ENCODE results near the gene APLN.

APLN gene

GRCh38 chrX:129688097-129688496 is 33.3 kb upstream of the APLN start:
- ChIA-PET POLR2A (no interaction called here), CTCF (interaction anchor here (0.7 kb wide), 2 partner anchors 9 to 50 kb away, joined by 3 to 4 read pairs; no protein-coding TSS in a partner anchor)
- Histone ChIP-seq H3K4me1 (ENCODE audit: control insufficient read depth, insufficient read depth, low read length) (no peaks in the 10 kb centered on the region), H3K36me3 (ENCODE audit: control insufficient read depth in 2 of 2, insufficient read depth in 1 of 2, low read length in 2 of 2) (no peaks in the 10 kb centered on the region), H3K4me3 (ENCODE audit: low read depth, low read length) (no peak overlapping the region), H3K9me3 (ENCODE audit: control insufficient read depth, insufficient read depth, low read depth, low read length) (no peaks in the 10 kb centered on the region), H3K27ac (ENCODE audit: extremely low read depth, low read depth, low read length) (no peak overlapping the region)
- TF ChIP-seq ZNF548 (tag by site-specific recombination; IDR thresholded peaks at IDR 0.05) = no peak
- no peak for TF ChIP-seq ZNF175 (tag by site-specific recombination; IDR thresholded peaks at IDR 0.05)
- no peak for TF ChIP-seq CTCF (tag by site-specific recombination; IDR thresholded peaks at IDR 0.05)
- TF ChIP-seq ZNF549 (tag by site-specific recombination; IDR thresholded peaks at IDR 0.05) = no peak
- TF ChIP-seq TCF7L2 (IDR thresholded peaks at IDR 0.05; ENCODE audit: borderline replicate concordance, low read depth, low read length) = no peak
- no peak for TF ChIP-seq ZNF837 (tag by site-specific recombination; IDR thresholded peaks at IDR 0.05)
- TF ChIP-seq ZNF133 (tag by site-specific recombination; IDR thresholded peaks at IDR 0.05) = no peak

DNA sequence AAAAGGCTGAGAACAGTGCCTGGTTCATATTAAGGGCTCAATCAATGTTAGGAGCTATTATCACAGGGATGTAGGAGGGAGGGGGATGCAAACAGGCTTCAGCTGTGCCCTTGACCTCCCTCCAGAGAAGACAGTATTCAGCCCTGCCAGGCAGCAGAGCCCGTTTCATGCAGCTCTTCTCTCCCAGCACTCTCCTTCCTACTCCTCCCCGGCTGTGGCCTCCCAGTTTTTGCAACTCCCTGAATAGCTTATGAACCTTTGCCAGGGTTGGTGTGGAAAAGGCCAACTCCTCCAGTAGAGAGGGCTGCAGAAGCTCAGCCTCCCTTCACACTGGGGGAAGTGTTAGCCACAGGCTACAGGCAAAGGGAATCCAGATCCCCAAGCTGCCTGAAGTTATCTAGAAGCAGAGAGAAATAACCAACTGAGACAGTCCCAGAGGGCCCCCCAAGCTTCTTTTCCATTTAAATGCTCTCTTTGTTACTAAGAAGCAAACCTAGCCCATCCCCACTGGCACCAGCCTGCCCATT is 31.7 kb upstream of the APLN start:
- POLR2A ChIA-PET = no interaction called here
- no peaks in the 10 kb centered on the region for H3K36me3 ChIP-seq (ENCODE audit: control insufficient read depth in 2 of 2, insufficient read depth in 1 of 2, low read length in 2 of 2)
- TF ChIP-seq ZNF658 (tag by site-specific recombination; IDR thresholded peaks at IDR 0.05) (no peak), ZNF416 (tag by site-specific recombination; IDR thresholded peaks at IDR 0.05) (no peak), ZNF654 (tag by site-specific recombination; IDR thresholded peaks at IDR 0.05; ENCODE audit: low read depth) (no peak), GLI4 (tag by site-specific recombination; IDR thresholded peaks at IDR 0.05) (no peak), ZNF114 (tag by site-specific recombination; IDR thresholded peaks at IDR 0.05) (no peak), ZNF529 (tag by site-specific recombination; IDR thresholded peaks at IDR 0.05; ENCODE audit: insufficient replicate concordance) (no peak), OVOL3 (tag by site-specific recombination; IDR thresholded peaks at IDR 0.05) (no peak), ZIC2 (tag by site-specific recombination; IDR thresholded peaks at IDR 0.05) (no peak), IKZF3 (tag by site-specific recombination; IDR thresholded peaks at IDR 0.05) (no peak), GLIS1 (tag by site-specific recombination; IDR thresholded peaks at IDR 0.05) (no peak), ZSCAN23 (tag by site-specific recombination; IDR thresholded peaks at IDR 0.05) (no peak), FEZF1 (tag by site-specific recombination; IDR thresholded peaks at IDR 0.05) (no peak), ZNF600 (tag by site-specific recombination; IDR thresholded peaks at IDR 0.05) (no peak), ZNF768 (tag by site-specific recombination; IDR thresholded peaks at IDR 0.05) (no peak)
- TF ChIP-seq, protein P1, sequence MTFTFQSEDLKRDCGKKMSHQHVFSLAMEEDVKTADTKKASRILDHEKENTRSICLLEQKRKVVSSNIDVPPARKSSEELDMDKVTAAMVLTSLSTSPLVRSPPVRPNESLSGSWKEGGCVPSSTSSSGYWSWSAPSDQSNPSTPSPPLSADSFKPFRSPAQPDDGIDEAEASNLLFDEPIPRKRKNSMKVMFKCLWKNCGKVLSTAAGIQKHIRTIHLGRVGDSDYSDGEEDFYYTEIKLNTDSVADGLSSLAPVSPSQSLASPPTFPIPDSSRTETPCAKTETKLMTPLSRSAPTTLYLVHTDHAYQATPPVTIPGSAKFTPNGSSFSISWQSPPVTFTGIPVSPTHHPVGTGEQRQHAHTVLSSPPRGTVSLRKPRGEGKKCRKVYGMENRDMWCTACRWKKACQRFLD (tag by site-specific recombination; IDR thresholded peaks at IDR 0.05) = no peak
- TF ChIP-seq, protein P2, sequence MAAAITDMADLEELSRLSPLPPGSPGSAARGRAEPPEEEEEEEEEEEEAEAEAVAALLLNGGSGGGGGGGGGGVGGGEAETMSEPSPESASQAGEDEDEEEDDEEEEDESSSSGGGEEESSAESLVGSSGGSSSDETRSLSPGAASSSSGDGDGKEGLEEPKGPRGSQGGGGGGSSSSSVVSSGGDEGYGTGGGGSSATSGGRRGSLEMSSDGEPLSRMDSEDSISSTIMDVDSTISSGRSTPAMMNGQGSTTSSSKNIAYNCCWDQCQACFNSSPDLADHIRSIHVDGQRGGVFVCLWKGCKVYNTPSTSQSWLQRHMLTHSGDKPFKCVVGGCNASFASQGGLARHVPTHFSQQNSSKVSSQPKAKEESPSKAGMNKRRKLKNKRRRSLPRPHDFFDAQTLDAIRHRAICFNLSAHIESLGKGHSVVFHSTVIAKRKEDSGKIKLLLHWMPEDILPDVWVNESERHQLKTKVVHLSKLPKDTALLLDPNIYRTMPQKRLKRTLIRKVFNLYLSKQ (tag by site-specific recombination; IDR thresholded peaks at IDR 0.05; ENCODE audit: borderline replicate concordance) = no peak
- H3K4me1 ChIP-seq (ENCODE audit: control insufficient read depth, insufficient read depth, low read length) = no peaks in the 10 kb centered on the region
- no peaks in the 10 kb centered on the region for H3K9me3 ChIP-seq (ENCODE audit: control insufficient read depth, insufficient read depth, low read depth, low read length)
- H3K4me3 ChIP-seq (ENCODE audit: low read depth, low read length) = no peak overlapping the region
- CTCF ChIA-PET = interaction anchor here (1.0 to 1.2 kb wide), 2 partner anchors 39 to 133 kb away, joined by 3 to 4 read pairs; no protein-coding TSS in a partner anchor
- H3K27ac ChIP-seq (ENCODE audit: extremely low read depth, low read depth, low read length) = no peak overlapping the region
